GM19463 (cell line): ENCODE data around the gene CCDC175.

ENCODE experiments used
- ATAC-seq: cut with Tn5 transposase; IDR thresholded peaks from one replicate; pipeline ENCODE4 v1.9.1; 2021; ENCODE audit warnings: mild to moderate bottlenecking, moderate library complexity; ENCODE audit not compliant: unreplicated experiment

The CCDC175 gene

GRCh38 chr14:59483363-59483762 is 93.2 kb downstream of the CCDC175 start:
- ATAC-seq = no peak

GRCh38 chr14:59482541-59483331 is 93.9 kb downstream of the CCDC175 start:
- no peak for ATAC-seq

- ATAC-seq = no peak
These were observed 94.6 kb downstream of the CCDC175 start for GRCh38 chr14:59481871-59482540.

GRCh38 chr14:59481407-59481806 is 95.2 kb downstream of the CCDC175 start:
- ATAC-seq = no peak

DNA sequence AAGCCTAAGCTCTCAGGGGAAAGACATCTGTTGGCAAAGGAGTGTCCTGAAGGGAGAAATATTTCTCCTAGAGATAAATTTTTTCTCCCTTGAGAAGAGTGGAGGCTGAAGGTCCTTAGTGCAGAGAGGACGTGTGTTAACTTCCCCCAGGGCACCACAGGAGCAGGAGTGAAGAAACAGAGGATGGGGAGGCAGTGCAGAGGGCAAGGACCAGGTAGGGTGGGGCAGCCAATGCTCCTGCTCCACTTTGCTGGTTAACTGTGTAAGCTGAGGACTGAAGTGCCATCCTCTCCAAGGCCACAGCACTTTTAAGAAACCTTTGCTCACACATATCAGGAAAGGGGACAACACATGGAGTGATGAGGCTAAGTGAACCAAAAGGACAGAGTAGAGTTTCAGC is 96.4 kb downstream of the CCDC175 start:
- no peak for ATAC-seq

DNA sequence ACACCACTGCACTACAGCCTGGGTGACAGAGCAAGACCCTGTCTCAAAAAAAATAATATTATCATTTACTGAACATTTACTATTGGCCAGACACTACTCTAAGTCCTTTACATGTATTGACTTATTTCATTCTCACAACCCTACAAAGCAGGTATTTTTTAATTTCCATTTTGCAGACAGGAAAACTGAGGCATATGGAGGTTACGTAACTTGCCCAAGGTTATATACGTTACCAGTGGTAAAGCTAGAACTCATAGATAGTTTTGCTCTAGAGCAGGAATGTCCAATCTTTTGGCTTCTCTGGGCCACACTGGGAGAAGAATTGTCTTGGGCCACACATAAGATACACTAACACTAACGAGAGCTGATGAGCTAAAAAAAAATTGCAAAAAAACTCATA is 98.1 kb downstream of the CCDC175 start:
- ATAC-seq = no peak

- no peak for ATAC-seq
These were observed 100.9 kb downstream of the CCDC175 start for GRCh38 chr14:59475709-59476108.

DNA sequence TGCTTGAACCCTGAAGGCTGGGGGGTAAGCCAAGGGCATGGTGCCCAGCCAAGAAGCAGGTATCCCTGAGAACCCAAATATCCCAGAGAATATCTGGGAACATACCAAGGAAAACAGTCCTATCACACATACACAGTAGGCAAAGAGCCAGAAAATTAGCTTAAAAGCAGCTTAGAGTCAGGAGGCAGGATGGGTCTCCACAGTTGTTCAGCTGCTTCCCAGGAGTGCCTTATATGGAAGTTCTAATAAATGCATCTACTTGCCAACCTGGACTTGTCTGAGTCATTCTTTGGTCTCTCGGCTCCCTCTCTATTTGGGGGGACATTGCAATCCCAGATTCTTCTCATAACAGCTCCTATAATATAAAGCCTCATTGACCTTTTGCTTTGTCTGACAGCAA is 102.4 kb downstream of the CCDC175 start:
- ATAC-seq = no peak

GRCh38 chr14:59465316-59466135 is 111.1 kb downstream of the CCDC175 start, which contains the start of gene GPR135:
Gene GPR135 (minus strand): TSS chr14:59465380. CDS start chr14:59465226, 154 bp downstream.
- peak; percentile 37 for ATAC-seq

GRCh38 chr14:59464486-59465315 is 111.9 kb downstream of the CCDC175 start:
- ATAC-seq = peak; percentile 56

DNA sequence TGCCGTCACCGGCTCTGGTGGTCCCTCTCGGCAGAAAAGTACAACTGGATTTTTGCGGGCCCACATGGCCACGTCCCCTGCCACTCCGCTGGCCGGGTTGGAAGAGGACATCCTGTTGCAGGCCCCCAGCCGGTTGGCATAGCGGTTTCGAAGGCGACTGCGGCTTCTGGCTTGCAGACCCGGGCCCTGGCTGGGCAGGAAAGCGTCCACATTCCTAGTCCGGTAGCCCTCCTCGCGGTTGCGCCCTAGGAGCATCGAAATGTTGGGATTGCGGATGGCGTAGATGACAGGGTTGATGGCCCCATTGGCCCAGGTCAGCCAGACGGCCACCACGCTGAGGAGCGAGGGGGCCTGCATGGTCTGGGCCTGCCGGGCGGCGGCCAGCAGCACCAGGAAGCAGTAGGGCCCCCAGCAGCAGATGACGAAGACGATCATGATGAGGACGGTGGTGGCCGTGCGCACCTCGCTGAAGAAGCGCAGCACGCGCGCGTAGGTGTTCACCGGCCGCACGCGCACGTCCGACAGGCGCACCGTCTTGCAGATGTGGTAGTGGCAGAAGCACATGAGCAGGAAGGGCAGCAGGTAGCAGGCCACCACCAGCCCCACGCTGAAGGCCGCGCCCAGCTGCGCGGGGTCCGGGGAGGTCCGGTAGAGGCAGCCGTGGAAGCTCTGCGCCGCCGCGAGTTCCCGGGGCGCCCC is 112.7 kb downstream of the CCDC175 start:
- peak; percentile 31 for ATAC-seq

GRCh38 chr14:59461891-59462290 is 114.7 kb downstream of the CCDC175 start:
- ATAC-seq = no peak

DNA sequence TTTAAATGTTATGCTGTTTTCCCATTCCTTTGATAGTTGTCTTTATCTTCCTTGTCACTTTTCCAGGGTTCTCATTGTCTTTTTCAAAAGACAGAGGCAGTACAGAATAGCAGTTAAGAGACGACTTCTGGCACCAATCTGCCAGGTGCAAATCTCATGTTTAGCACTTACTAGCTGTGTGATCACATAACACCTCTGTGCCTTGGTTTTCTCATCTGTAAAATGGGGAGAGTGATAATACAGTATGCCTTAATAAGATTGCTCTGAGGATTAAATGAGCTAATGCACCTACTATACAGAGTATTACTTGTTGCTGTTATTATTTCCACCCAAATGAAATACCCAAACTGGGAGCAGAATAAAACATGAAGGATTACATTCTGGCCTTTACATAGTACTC is 116.2 kb downstream of the CCDC175 start:
- ATAC-seq = no peak

GRCh38 chr14:59458486-59458885 is 118.1 kb downstream of the CCDC175 start:
- no peak for ATAC-seq

- ATAC-seq = no peak
These were observed 121.2 kb downstream of the CCDC175 start for GRCh38 chr14:59455411-59455810.
